ENCODE results near the gene ASB3.

Gene ASB3

DNA sequence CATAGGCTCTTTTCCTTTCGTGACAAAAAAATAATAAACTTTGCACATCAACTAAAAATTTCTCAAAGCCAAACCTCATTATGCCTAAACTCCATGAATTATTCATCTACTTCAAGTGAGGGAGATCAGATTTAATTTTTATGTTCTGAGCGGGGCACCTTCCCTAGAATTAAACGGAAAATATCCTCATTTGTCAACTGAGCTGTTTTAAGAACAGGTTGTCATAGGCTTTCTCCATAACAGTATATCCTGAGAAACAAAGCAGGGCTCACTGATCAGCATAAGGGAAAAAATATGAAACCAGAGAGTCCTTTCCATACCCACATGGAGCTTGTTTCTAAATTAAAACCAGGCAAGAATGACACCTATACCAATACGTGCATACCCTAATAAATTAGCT lies 150.6 kb downstream of the ASB3 start:
- no peak overlapping the region for H3K27ac ChIP-seq (ENCODE audit: low read depth in 2 of 2, low read length in 2 of 2)

DNA sequence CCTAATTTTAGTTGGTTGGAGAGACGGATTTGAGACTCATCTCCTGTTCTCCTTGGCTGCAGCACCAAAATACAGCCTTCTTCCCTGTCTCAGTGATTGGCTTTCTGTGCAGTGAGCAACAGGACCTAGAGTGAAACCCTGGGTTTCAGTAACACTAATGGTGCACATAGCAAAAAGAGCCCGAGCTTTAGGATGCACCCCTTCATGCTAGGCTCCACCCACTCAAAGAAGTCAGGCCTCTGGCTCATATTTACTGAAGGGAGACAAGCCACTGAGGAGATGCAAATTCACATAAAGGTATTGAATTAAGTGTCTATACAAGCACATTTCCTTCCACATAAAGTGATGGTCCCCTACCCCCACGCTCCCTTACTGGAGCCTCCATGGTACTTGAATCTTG lies 151.1 kb downstream of the ASB3 start:
- Histone ChIP-seq H3K9me3 (ENCODE audit: control insufficient read depth in 2 of 2, low read length in 2 of 2) (no peaks in the 10 kb centered on the region), H3K4me1 (ENCODE audit: control insufficient read depth in 2 of 2, insufficient read depth in 2 of 2, low read length in 2 of 2) (no peaks in the 10 kb centered on the region), H3K4me3 (ENCODE audit: low read length in 2 of 2) (no peak overlapping the region), H3K27me3 (ENCODE audit: control insufficient read depth in 2 of 2, insufficient read depth in 2 of 2, low read length in 2 of 2) (no peaks in the 10 kb centered on the region), H3K36me3 (ENCODE audit: control insufficient read depth in 2 of 2, insufficient read depth in 2 of 2, low read length in 2 of 2) (no peaks in the 10 kb centered on the region), H3K27ac (ENCODE audit: low read depth in 2 of 2, low read length in 2 of 2) (no peak overlapping the region), H3K9ac (ENCODE audit: low read depth in 1 of 2, low read length in 2 of 2) (no peak overlapping the region)

More for the DNA sequence above, 150.6 kb downstream of the ASB3 start:
- H3K9me3 ChIP-seq (ENCODE audit: control insufficient read depth in 2 of 2, low read length in 2 of 2): no peaks in the 10 kb centered on the region
- H3K4me3 ChIP-seq (ENCODE audit: low read length in 2 of 2): no peak overlapping the region
- H3K4me1 ChIP-seq (ENCODE audit: control insufficient read depth in 2 of 2, insufficient read depth in 2 of 2, low read length in 2 of 2): no peaks in the 10 kb centered on the region
- H3K27me3 ChIP-seq (ENCODE audit: control insufficient read depth in 2 of 2, insufficient read depth in 2 of 2, low read length in 2 of 2): no peaks in the 10 kb centered on the region
- H3K9ac ChIP-seq (ENCODE audit: low read depth in 1 of 2, low read length in 2 of 2): no peak overlapping the region
- H3K36me3 ChIP-seq (ENCODE audit: control insufficient read depth in 2 of 2, insufficient read depth in 2 of 2, low read length in 2 of 2): no peaks in the 10 kb centered on the region

DNA sequence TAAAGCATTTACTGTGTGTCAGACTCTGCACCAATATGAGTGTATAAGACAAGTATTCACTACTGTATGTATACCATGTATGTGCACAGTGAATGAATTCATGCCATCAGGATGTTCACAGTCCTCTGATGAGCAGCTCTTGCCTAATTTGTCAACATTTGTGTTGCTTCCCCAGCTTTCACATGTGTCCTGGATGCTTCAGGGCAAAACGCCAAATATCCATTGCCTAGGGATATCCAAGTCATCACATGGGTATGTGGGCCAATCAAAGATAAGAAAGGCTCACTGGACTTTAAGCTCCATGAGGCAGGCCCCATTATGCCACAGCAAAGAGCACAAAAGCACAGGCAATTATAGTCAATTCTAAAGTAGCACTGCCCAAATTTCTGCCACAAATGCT lies 153.3 kb downstream of the ASB3 start:
- no peaks in the 10 kb centered on the region for H3K27me3 ChIP-seq (ENCODE audit: control insufficient read depth in 2 of 2, insufficient read depth in 2 of 2, low read length in 2 of 2)
- H3K9me3 ChIP-seq (ENCODE audit: control insufficient read depth in 2 of 2, low read length in 2 of 2): no peaks in the 10 kb centered on the region
- no peak overlapping the region for H3K27ac ChIP-seq (ENCODE audit: low read depth in 2 of 2, low read length in 2 of 2)
- no peaks in the 10 kb centered on the region for H3K4me1 ChIP-seq (ENCODE audit: control insufficient read depth in 2 of 2, insufficient read depth in 2 of 2, low read length in 2 of 2)
- H3K4me3 ChIP-seq (ENCODE audit: low read length in 2 of 2): no peak overlapping the region
- H3K36me3 ChIP-seq (ENCODE audit: control insufficient read depth in 2 of 2, insufficient read depth in 2 of 2, low read length in 2 of 2): no peaks in the 10 kb centered on the region
- no peak overlapping the region for H3K9ac ChIP-seq (ENCODE audit: low read depth in 1 of 2, low read length in 2 of 2)

DNA sequence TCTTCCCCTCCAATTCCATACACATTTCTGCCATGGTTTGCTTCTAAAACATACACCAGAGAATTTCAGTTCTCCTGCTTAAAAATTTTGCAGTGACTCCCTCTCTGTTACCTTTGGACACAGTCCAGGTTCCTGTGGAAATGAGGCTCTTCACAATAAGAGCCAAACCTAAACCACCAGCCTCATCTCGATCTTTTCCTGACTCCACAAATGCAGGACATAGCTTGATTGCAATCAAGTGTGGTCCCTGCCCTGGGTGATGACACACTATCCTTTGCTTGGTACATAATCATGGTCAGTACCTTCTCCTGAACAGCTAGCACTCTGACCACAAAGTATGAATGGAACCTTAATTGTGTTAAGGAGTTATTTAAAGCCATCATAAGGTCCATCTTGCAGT lies 154.0 kb downstream of the ASB3 start:
- H3K27me3 ChIP-seq (ENCODE audit: control insufficient read depth in 2 of 2, insufficient read depth in 2 of 2, low read length in 2 of 2): no peaks in the 10 kb centered on the region
- H3K9ac ChIP-seq (ENCODE audit: low read depth in 1 of 2, low read length in 2 of 2): no peak overlapping the region
- no peak overlapping the region for H3K4me3 ChIP-seq (ENCODE audit: low read length in 2 of 2)
- no peak overlapping the region for H3K27ac ChIP-seq (ENCODE audit: low read depth in 2 of 2, low read length in 2 of 2)
- no peaks in the 10 kb centered on the region for H3K4me1 ChIP-seq (ENCODE audit: control insufficient read depth in 2 of 2, insufficient read depth in 2 of 2, low read length in 2 of 2)
- no peaks in the 10 kb centered on the region for H3K9me3 ChIP-seq (ENCODE audit: control insufficient read depth in 2 of 2, low read length in 2 of 2)
- no peaks in the 10 kb centered on the region for H3K36me3 ChIP-seq (ENCODE audit: control insufficient read depth in 2 of 2, insufficient read depth in 2 of 2, low read length in 2 of 2)

DNA sequence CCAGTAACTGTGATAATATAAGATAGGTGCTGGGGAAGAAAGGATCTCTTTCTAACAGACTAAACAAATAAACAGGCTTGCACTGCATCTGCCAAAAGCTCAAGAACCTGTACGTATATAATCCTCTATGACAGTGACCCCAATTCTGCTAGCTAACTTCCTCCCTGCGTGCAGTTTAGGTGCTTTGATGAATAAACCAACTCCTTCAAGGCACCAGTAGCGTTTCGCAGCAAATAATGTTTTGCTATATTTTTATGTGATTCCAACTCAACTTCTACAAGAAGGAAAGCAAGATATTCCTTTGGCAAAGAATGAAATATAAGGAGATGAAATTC lies 154.7 kb downstream of the ASB3 start:
- Histone ChIP-seq H3K27ac (ENCODE audit: low read depth in 2 of 2, low read length in 2 of 2) (no peak overlapping the region), H3K4me3 (ENCODE audit: low read length in 2 of 2) (no peak overlapping the region), H3K9me3 (ENCODE audit: control insufficient read depth in 2 of 2, low read length in 2 of 2) (no peaks in the 10 kb centered on the region), H3K9ac (ENCODE audit: low read depth in 1 of 2, low read length in 2 of 2) (no peak overlapping the region), H3K4me1 (ENCODE audit: control insufficient read depth in 2 of 2, insufficient read depth in 2 of 2, low read length in 2 of 2) (no peaks in the 10 kb centered on the region), H3K36me3 (ENCODE audit: control insufficient read depth in 2 of 2, insufficient read depth in 2 of 2, low read length in 2 of 2) (no peaks in the 10 kb centered on the region), H3K27me3 (ENCODE audit: control insufficient read depth in 2 of 2, insufficient read depth in 2 of 2, low read length in 2 of 2) (no peaks in the 10 kb centered on the region)

DNA sequence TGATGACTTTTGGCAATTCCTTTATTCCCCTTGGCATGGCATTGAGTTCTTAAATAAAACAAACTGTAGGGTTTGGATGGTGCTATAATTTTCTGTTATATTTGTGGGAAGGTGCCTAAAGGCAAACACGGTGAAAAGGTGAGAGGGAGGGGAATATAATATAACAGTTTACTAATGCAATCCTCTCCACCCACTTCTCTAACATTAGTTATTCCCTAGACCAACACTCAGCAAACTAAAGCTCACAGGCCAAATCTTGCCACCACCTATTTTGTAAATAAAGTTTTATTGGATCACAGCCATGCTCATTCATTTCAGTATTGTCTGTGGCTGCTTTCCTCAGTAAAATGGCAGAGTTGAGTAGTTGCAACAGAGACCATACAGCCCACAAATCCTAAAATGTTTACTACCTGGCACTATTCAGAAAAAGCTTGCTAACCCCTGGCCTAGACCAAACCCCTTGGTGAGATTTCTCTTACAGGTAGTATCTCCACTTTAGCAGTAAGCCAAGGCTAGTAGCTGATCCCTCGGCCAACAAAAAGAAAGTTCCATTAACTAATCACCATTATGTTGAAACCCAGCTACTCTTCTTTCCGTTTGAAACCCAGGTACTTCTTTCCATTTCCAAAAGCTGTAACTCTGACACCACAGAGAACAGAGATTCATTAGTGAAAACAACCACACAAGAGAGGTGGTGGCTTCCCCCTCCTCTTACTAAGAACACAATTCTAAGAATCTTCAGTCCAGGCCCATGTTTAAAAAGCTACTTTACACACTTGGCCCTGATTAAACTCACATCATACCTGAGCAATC lies 155.2 kb downstream of the ASB3 start:
- Histone ChIP-seq H3K9ac (ENCODE audit: low read depth in 1 of 2, low read length in 2 of 2) (no peak overlapping the region), H3K4me3 (ENCODE audit: low read length in 2 of 2) (no peak overlapping the region), H3K4me1 (ENCODE audit: control insufficient read depth in 2 of 2, insufficient read depth in 2 of 2, low read length in 2 of 2) (no peaks in the 10 kb centered on the region), H3K27ac (ENCODE audit: low read depth in 2 of 2, low read length in 2 of 2) (no peak overlapping the region), H3K27me3 (ENCODE audit: control insufficient read depth in 2 of 2, insufficient read depth in 2 of 2, low read length in 2 of 2) (no peaks in the 10 kb centered on the region), H3K9me3 (ENCODE audit: control insufficient read depth in 2 of 2, low read length in 2 of 2) (no peaks in the 10 kb centered on the region), H3K36me3 (ENCODE audit: control insufficient read depth in 2 of 2, insufficient read depth in 2 of 2, low read length in 2 of 2) (no peaks in the 10 kb centered on the region)

DNA sequence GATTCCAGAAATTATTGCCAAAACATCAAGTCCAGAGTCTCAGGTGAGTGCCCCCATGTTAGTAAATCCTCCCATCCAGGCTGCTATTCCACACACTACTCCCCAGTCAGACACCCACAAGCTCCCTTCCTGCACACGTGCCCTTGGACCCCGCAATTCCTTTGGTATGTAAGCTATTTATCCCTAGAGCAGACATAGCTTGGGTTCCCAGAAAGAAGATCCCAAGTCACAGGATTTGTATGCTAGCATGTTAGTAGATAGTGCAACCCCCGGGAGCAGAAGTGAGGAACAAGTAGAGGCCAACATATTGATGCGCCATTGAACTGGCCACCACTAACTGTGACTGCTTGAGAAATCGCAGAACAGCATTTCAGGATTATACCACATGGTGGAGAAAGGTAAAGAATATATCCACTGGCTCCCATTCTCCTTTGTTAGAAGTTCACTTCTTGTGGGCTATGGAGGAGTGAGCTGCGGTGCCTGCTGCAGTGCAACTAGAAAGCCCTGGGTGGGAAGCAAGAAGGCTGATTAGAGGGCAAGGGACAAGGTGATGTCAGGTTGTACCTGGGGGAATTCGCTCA lies 156.6 kb downstream of the ASB3 start:
- H3K27me3 ChIP-seq (ENCODE audit: control insufficient read depth in 2 of 2, insufficient read depth in 2 of 2, low read length in 2 of 2): no peaks in the 10 kb centered on the region
- H3K4me1 ChIP-seq (ENCODE audit: control insufficient read depth in 2 of 2, insufficient read depth in 2 of 2, low read length in 2 of 2): no peaks in the 10 kb centered on the region
- no peaks in the 10 kb centered on the region for H3K36me3 ChIP-seq (ENCODE audit: control insufficient read depth in 2 of 2, insufficient read depth in 2 of 2, low read length in 2 of 2)
- no peak overlapping the region for H3K9ac ChIP-seq (ENCODE audit: low read depth in 1 of 2, low read length in 2 of 2)
- no peak overlapping the region for H3K27ac ChIP-seq (ENCODE audit: low read depth in 2 of 2, low read length in 2 of 2)
- H3K9me3 ChIP-seq (ENCODE audit: control insufficient read depth in 2 of 2, low read length in 2 of 2): no peaks in the 10 kb centered on the region
- no peak overlapping the region for H3K4me3 ChIP-seq (ENCODE audit: low read length in 2 of 2)

DNA sequence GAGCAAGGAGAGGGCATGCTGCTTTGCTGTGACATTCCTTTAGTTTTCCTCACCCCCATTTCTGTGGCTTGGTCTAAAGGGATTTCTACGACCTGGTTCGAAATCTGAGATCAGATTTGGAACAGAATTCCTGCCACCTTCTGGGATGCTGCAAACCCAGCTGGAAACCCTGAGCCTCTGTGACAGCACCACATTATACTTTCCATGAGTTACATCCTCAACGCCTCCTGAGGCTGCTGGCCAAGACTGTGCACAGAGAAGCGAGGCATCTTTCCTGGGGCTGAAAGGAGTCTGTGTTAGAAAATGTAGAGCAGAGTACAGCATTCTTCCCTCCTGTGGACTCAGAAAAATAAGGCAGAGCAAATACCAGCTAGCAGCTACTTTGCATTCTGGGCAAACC lies 157.3 kb downstream of the ASB3 start:
- no peaks in the 10 kb centered on the region for H3K9me3 ChIP-seq (ENCODE audit: control insufficient read depth in 2 of 2, low read length in 2 of 2)
- no peaks in the 10 kb centered on the region for H3K4me1 ChIP-seq (ENCODE audit: control insufficient read depth in 2 of 2, insufficient read depth in 2 of 2, low read length in 2 of 2)
- no peak overlapping the region for H3K9ac ChIP-seq (ENCODE audit: low read depth in 1 of 2, low read length in 2 of 2)
- H3K4me3 ChIP-seq (ENCODE audit: low read length in 2 of 2): no peak overlapping the region
- H3K27ac ChIP-seq (ENCODE audit: low read depth in 2 of 2, low read length in 2 of 2): no peak overlapping the region
- H3K27me3 ChIP-seq (ENCODE audit: control insufficient read depth in 2 of 2, insufficient read depth in 2 of 2, low read length in 2 of 2): no peaks in the 10 kb centered on the region
- H3K36me3 ChIP-seq (ENCODE audit: control insufficient read depth in 2 of 2, insufficient read depth in 2 of 2, low read length in 2 of 2): no peaks in the 10 kb centered on the region

DNA sequence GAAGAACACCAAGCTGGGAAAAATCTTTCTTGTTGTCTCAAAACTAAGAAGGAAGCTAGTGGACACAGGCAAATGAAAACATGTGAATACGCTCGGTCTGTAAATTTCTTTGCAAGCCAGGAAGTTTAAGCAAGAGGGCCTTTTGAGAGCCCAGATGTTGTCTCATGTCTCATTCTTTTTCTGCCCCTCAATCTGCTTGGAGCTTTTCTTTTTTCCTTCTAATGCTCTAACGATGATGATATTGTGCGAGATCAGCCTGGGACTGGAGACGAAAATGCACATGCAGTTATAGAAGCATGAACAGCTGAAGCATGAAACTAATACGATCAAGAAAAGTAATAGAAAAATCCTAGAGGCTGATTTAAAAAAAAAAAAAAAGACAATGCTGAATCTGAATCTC lies 157.8 kb downstream of the ASB3 start:
- no peak overlapping the region for H3K9ac ChIP-seq (ENCODE audit: low read depth in 1 of 2, low read length in 2 of 2)
- no peak overlapping the region for H3K4me3 ChIP-seq (ENCODE audit: low read length in 2 of 2)

DNA sequence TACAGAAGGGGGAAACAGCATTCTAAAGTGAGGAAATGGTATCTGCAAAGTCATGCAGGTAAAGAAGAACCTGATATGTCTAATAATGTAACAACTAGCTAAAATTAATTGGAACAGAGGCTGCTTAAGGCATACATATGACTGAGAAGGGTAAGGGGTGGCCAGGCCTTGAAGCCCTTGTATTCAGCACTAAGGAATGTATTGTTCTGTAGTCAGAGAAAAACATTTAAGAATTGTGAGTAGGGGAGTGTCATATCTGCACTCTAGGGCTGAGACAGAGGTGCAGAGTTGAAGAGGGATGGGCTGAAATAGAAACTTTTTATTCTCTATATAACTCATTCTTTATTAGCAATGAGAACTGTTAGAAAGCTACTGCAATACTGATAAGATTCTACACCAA lies 164.6 kb downstream of the ASB3 start:
- H3K27ac ChIP-seq (ENCODE audit: low read depth in 2 of 2, low read length in 2 of 2): no peak overlapping the region
- no peaks in the 10 kb centered on the region for H3K27me3 ChIP-seq (ENCODE audit: control insufficient read depth in 2 of 2, insufficient read depth in 2 of 2, low read length in 2 of 2)
- no peaks in the 10 kb centered on the region for H3K4me1 ChIP-seq (ENCODE audit: control insufficient read depth in 2 of 2, insufficient read depth in 2 of 2, low read length in 2 of 2)

More for the DNA sequence above, 157.8 kb downstream of the ASB3 start:
- no peak overlapping the region for H3K27ac ChIP-seq (ENCODE audit: low read depth in 2 of 2, low read length in 2 of 2)
- H3K9me3 ChIP-seq (ENCODE audit: control insufficient read depth in 2 of 2, low read length in 2 of 2): no peaks in the 10 kb centered on the region
- no peaks in the 10 kb centered on the region for H3K36me3 ChIP-seq (ENCODE audit: control insufficient read depth in 2 of 2, insufficient read depth in 2 of 2, low read length in 2 of 2)
- no peaks in the 10 kb centered on the region for H3K27me3 ChIP-seq (ENCODE audit: control insufficient read depth in 2 of 2, insufficient read depth in 2 of 2, low read length in 2 of 2)
- H3K4me1 ChIP-seq (ENCODE audit: control insufficient read depth in 2 of 2, insufficient read depth in 2 of 2, low read length in 2 of 2): no peaks in the 10 kb centered on the region

More for the DNA sequence above, 164.6 kb downstream of the ASB3 start:
- H3K4me3 ChIP-seq (ENCODE audit: low read length in 2 of 2): no peak overlapping the region
- no peaks in the 10 kb centered on the region for H3K36me3 ChIP-seq (ENCODE audit: control insufficient read depth in 2 of 2, insufficient read depth in 2 of 2, low read length in 2 of 2)
- no peak overlapping the region for H3K9ac ChIP-seq (ENCODE audit: low read depth in 1 of 2, low read length in 2 of 2)
- no peaks in the 10 kb centered on the region for H3K9me3 ChIP-seq (ENCODE audit: control insufficient read depth in 2 of 2, low read length in 2 of 2)
